PC-9 (cell line): ENCODE data around the gene ACTR3C.

Experiments
- EZH2 ChIP-seq: fragments of 200-600 bp; sonication (generic); IDR thresholded peaks from 2 replicates; pipeline ENCODE4 v1.8.0; 2017; ENCODE audit warnings: antibody characterized with exemption, low read depth
- TF ChIP-seq, protein P1 (sequence below): fragments of 200-600 bp; sonication (generic); conservative IDR thresholded peaks from 2 replicates; pipeline ENCODE4 v1.6.1; 2017; ENCODE audit warnings: mixed run types, antibody characterized with exemption, mild to moderate bottlenecking, moderate library complexity

DNA sequence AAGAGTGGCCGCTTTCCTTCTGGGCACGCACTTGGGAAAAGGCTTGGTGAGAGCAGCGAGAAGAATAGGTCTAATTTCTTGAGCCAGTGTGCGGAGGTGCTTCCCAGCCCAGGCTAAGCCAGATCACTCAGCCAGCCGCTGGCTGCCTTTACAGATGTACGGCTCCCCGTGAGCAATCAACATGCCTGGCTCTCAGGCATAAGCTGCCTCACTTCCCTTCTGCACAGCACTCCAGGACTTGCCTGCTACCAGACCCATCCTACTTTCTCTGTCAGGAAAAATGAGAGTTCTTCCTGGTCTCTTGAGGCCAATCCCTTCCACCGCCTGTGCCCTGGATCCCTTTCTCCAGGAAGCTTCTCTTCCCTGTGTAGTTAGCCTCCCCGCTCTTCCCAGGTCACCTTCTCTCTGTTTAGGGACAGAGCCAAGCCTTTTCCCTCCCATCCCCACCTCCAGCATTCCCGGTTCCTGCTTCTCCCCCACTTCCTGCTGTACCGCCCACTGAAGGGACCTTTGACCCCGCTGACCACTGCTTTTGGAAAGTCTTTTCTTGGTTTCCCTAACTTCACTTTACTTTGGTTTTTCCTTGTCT, 1.1 kb upstream of the ACTR3C start:
- no peak for TF ChIP-seq EZH2
- TF ChIP-seq, protein P1, sequence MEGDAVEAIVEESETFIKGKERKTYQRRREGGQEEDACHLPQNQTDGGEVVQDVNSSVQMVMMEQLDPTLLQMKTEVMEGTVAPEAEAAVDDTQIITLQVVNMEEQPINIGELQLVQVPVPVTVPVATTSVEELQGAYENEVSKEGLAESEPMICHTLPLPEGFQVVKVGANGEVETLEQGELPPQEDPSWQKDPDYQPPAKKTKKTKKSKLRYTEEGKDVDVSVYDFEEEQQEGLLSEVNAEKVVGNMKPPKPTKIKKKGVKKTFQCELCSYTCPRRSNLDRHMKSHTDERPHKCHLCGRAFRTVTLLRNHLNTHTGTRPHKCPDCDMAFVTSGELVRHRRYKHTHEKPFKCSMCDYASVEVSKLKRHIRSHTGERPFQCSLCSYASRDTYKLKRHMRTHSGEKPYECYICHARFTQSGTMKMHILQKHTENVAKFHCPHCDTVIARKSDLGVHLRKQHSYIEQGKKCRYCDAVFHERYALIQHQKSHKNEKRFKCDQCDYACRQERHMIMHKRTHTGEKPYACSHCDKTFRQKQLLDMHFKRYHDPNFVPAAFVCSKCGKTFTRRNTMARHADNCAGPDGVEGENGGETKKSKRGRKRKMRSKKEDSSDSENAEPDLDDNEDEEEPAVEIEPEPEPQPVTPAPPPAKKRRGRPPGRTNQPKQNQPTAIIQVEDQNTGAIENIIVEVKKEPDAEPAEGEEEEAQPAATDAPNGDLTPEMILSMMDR = no peak
